H1 (cell line): ENCODE results near the gene NPBWR2. TPM values are rescaled to one million over a fixed set of nuclear protein-coding genes. Genes with fewer than 3 reads are reported as not detected.

Source experiments
- CTCF ChIA-PET: fragments of 300-600 bp; sonication (Branson Sonifier 250); formaldehyde crosslinking; loops from one replicate; lab custom pipeline; 2021; ENCODE audit not compliant: partially characterized antibody; lab: Charles Lee
- POLR2A ChIA-PET: fragments of 300-600 bp; sonication (Branson Sonifier 250); formaldehyde crosslinking; loops from one replicate; lab custom pipeline; 2021; ENCODE audit warnings: inconsistent platforms; ENCODE audit not compliant: partially characterized antibody; lab: Charles Lee
- DNase-seq, 2 experiments: peaks; one replicate each; pipeline versions ENCODE4 v3.0.0 to v3.0.0-alpha.2; 2010 to 2022; ENCODE audit warnings: low spot score in 2 of 2, low read depth in 1 of 2, mixed read lengths in 1 of 2
- FAIRE-seq: peaks from 2 replicates; lab custom pipeline; 2011; peaks lifted over from hg19 to GRCh38; lab: Jason Lieb, UNC
- H2AFZ ChIP-seq: 2 replicates; pipeline ENCODE4 v1.8.1; 2012; ENCODE audit warnings: low read length, inconsistent platforms
- H2AK5ac ChIP-seq: 2 replicates; pipeline ENCODE4 v1.6.1; 2013; ENCODE audit warnings: low read depth, low read length
- H2BK120ac ChIP-seq: replicated peaks from 2 replicates; pipeline ENCODE3; 2013; ENCODE audit warnings: low read depth, low read length, inconsistent platforms
- H2BK12ac ChIP-seq: 2 replicates; pipeline ENCODE4 v1.6.1; 2013; ENCODE audit warnings: low read depth, low read length
- H2BK15ac ChIP-seq: 2 replicates; pipeline ENCODE4 v1.6.1; 2013; ENCODE audit warnings: low read length
- H2BK20ac ChIP-seq: 2 replicates; pipeline ENCODE4 v1.6.1; 2013; ENCODE audit warnings: low read length
- H2BK5ac ChIP-seq: 2 replicates; pipeline ENCODE4 v1.6.1; 2013; ENCODE audit warnings: low read depth, low read length
- H3K14ac ChIP-seq: 2 replicates; pipeline ENCODE4 v1.6.1; 2013; ENCODE audit warnings: inconsistent platforms; ENCODE audit not compliant: insufficient read length
- H3K18ac ChIP-seq: 2 replicates; pipeline ENCODE4 v1.6.1; 2013; ENCODE audit warnings: low read length; ENCODE audit errors: extremely low read depth
- H3K23ac ChIP-seq: 2 replicates; pipeline ENCODE4 v1.6.1; 2013; ENCODE audit warnings: inconsistent platforms; ENCODE audit not compliant: insufficient read length
- H3K23me2 ChIP-seq: 2 replicates; pipeline ENCODE4 v1.6.1; 2013; ENCODE audit warnings: low read depth, low read length
- H3K27ac ChIP-seq: 2 replicates; pipeline ENCODE4 v1.6.1; 2011; ENCODE audit warnings: low read depth, low read length, inconsistent platforms
- H3K27me3 ChIP-seq, 4 experiments: replicated peaks in 1 of 4; 1 replicate in 1 of 4; 2 replicates in 3 of 4; pipeline versions ENCODE4 v1.6.1 to v1.8.1; 2011 to 2013; ENCODE audit warnings: low read length in 3 of 4, mild to moderate bottlenecking in 3 of 4, inconsistent platforms in 2 of 4, mixed read lengths in 2 of 4, moderate library complexity in 1 of 4; ENCODE audit not compliant: control insufficient read depth in 3 of 4, insufficient read depth in 3 of 4; ENCODE audit errors: extremely low read depth in 1 of 4
- H3K36me3 ChIP-seq, 4 experiments: 2 replicates each; pipeline versions ENCODE4 v1.6.1 to v1.8.1; 2011 to 2013; ENCODE audit warnings: mild to moderate bottlenecking in 4 of 4, low read length in 3 of 4, moderate library complexity in 2 of 4, control low read depth in 1 of 4, inconsistent platforms in 1 of 4; ENCODE audit not compliant: insufficient read depth in 4 of 4, control insufficient read depth in 2 of 4
- H3K4ac ChIP-seq: replicated peaks from 2 replicates; pipeline ENCODE3; 2013; ENCODE audit warnings: low read length, low read depth, mixed read lengths, inconsistent platforms; ENCODE audit not compliant: insufficient read length
- H3K4me1 ChIP-seq, 4 experiments: replicated peaks in 1 of 4; 1 replicate in 1 of 4; 2 replicates in 3 of 4; pipeline versions ENCODE4 v1.6.1 to v1.8.1; 2011 to 2013; ENCODE audit warnings: low read length in 3 of 4, inconsistent platforms in 2 of 4, mixed read lengths in 1 of 4; ENCODE audit not compliant: insufficient read depth in 4 of 4, control insufficient read depth in 3 of 4
- H3K4me2 ChIP-seq, 2 experiments: 2 replicates each; pipeline versions ENCODE4 v1.6.1 to v1.8.1; 2011 to 2013; ENCODE audit warnings: low read depth in 2 of 2, low read length in 2 of 2, control low read depth in 1 of 2, inconsistent platforms in 1 of 2, mild to moderate bottlenecking in 1 of 2; ENCODE audit not compliant: insufficient read depth in 1 of 2
- H3K4me3 ChIP-seq, 4 experiments: fragments of 200-600, 300-600 bp in 1 of 4; sonication (generic), shearing (Covaris generic), sonication (Bioruptor Twin) in 1 of 4; 2 replicates each; pipeline versions ENCODE4 v1.5.1 to v1.8.1; 2011 to 2016; ENCODE audit warnings: low read length in 4 of 4, low read depth in 3 of 4, control low read depth in 2 of 4, inconsistent platforms in 2 of 4, mild to moderate bottlenecking in 2 of 4, mixed read lengths in 1 of 4, moderate library complexity in 1 of 4; ENCODE audit not compliant: insufficient read depth in 2 of 4; ENCODE audit errors: extremely low read depth in 1 of 4
- H3K56ac ChIP-seq: replicated peaks from 2 replicates; pipeline ENCODE3; 2013; ENCODE audit warnings: low read depth, mild to moderate bottlenecking, mixed read lengths, low read length, inconsistent platforms; ENCODE audit not compliant: insufficient read length
- H3K79me1 ChIP-seq: 2 replicates; pipeline ENCODE4 v1.6.1; 2013; ENCODE audit warnings: low read depth, low read length, control low read depth
- H3K79me2 ChIP-seq, 2 experiments: 2 replicates each; pipeline versions ENCODE4 v1.6.1 to v1.8.1; 2012 to 2013; ENCODE audit warnings: low read length in 2 of 2, mild to moderate bottlenecking in 2 of 2, inconsistent platforms in 1 of 2; ENCODE audit not compliant: insufficient read depth in 2 of 2, control insufficient read depth in 1 of 2
- H3K9ac ChIP-seq, 4 experiments: replicated peaks in 1 of 4; 1 replicate in 1 of 4; 2 replicates in 3 of 4; pipeline versions ENCODE4 v1.6.1 to v1.8.1; 2011 to 2013; ENCODE audit warnings: low read depth in 3 of 4, low read length in 3 of 4, control low read depth in 2 of 4, mild to moderate bottlenecking in 2 of 4, moderate library complexity in 2 of 4, inconsistent platforms in 1 of 4; ENCODE audit errors: extremely low read depth in 1 of 4
- H3K9me3 ChIP-seq, 2 experiments: 2 replicates each; pipeline versions ENCODE4 v1.6.1 to v1.8.1; 2012 to 2013; ENCODE audit warnings: mild to moderate bottlenecking in 2 of 2, moderate library complexity in 2 of 2, control low read depth in 1 of 2, inconsistent platforms in 1 of 2, low read depth in 1 of 2, low read length in 1 of 2, mixed read lengths in 1 of 2; ENCODE audit not compliant: insufficient read depth in 2 of 2
- H4K20me1 ChIP-seq, 2 experiments: replicated peaks in 1 of 2; 2 replicates each; pipeline versions ENCODE3 to v1.8.1; 2011 to 2013; ENCODE audit warnings: inconsistent platforms in 2 of 2, low read length in 2 of 2, mild to moderate bottlenecking in 1 of 2; ENCODE audit not compliant: insufficient read depth in 2 of 2, control insufficient read depth in 1 of 2
- H4K5ac ChIP-seq: 2 replicates; pipeline ENCODE4 v1.6.1; 2013; ENCODE audit warnings: low read length, low read depth, mixed read lengths, inconsistent platforms; ENCODE audit not compliant: insufficient read length
- H4K8ac ChIP-seq: 2 replicates; pipeline ENCODE4 v1.8.0; 2013; ENCODE audit warnings: mild to moderate bottlenecking, moderate library complexity, low read length, inconsistent platforms; ENCODE audit not compliant: insufficient read depth; ENCODE audit errors: extremely low read depth
- H4K91ac ChIP-seq: replicated peaks from 2 replicates; pipeline ENCODE3; 2013; ENCODE audit warnings: low read length, mixed read lengths, inconsistent platforms; ENCODE audit not compliant: insufficient read length
- CEBPB ChIP-seq: IDR thresholded peaks from 2 replicates; pipeline ENCODE4 v1.6.1; 2012; ENCODE audit warnings: low read depth, low read length
- RXRA ChIP-seq: IDR thresholded peaks from 2 replicates; pipeline ENCODE4 v1.6.1; 2011; ENCODE audit warnings: low read depth, mild to moderate bottlenecking, low read length, moderate library complexity; ENCODE audit not compliant: insufficient read depth
- WGBS, 2 experiments: shearing (Covaris generic) in 1 of 2; methylation state at CpG; one replicate each; pipeline versions ENCODE4 v1.1.6 to v1.1.7; 2013 to 2015; ENCODE audit warnings: low lambda C conversion rate in 2 of 2, mixed read lengths in 2 of 2, inconsistent platforms in 1 of 2, low coverage in 1 of 2, missing lambda C conversion rate in 1 of 2; ENCODE audit not compliant: insufficient replicate concordance in 2 of 2, insufficient coverage in 1 of 2, insufficient read length in 1 of 2; ENCODE audit errors: extremely low coverage in 1 of 2, missing lambda C conversion rate in 1 of 2; 5-methylcytosine and 5-hydroxymethylcytosine counted together
- polyA plus RNA-seq, 7 experiments: library from polyadenylated mRNA; depleted of rRNA in 3 of 7; stranded (reverse) in 5 of 7; unstranded in 2 of 7; fragments of >200 nt in 5 of 7; fragments of 200-250 nt in 2 of 7; gene quantifications; 1 replicate in 5 of 7; 2 replicates in 1 of 7; 4 replicates in 1 of 7; pipeline versions ENCODE4 v1.2.1 to v1.2.3, GENCODE V29; 2011 to 2013; ENCODE audit warnings: missing spikeins in 2 of 7, mixed read lengths in 2 of 7
- total RNA-seq: library from RNA; stranded (reverse); fragmentation: NEBNext Ultra II Directional; extraction: Animal tissue kit (Norgen Biotek cat#: 25700); gene quantifications from 2 replicates; pipeline ENCODE4 v1.2.1, GENCODE V29; 2021

NPBWR2 gene
- total and polyA plus RNA-seq, 2 of the 8 experiments (the other 6 are each of a cell fraction or from before 2014, with no cell fraction given), result not detected

DNA sequence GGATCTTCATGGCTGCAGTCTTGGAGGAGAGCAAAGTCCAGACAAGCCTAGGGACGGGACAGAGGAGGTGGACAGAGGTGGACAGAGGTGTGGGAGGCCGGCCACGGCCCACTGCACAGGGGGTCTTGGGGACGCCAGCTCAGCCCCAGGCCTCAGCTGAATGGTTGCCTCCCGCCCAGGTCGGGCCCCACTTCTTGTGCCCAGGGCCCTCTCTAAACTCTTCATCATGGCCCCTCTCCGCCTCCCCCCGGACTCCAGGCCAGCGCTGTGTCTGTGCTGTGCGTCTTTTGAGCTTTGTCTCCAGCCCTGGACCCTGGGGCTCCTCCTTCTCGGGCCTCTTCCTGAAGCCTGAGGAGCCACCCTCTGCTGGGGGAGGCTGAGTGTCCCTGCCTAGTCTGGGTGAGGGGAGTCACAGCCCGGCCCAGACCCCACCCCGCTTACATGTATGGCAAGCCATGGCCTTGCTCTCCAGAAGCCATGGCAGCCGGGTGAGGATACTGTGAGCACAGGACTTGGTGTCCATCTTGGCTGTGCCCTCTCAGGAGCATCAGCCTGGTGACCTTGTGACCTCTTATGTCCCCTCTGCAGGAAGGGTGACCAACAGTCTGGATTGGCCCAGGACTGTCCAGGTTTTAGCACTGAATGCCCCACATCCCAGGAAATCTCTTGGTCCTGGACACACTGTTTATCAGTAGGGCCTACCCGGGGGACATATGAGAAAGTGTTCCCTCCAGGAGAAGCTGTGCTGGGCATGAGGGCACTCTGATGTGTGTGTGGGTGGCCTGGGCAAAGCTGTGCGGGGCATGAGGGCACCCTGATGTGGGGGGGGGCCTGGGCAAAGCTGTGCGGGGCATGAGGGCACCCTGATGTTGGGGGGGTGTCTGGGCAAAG is 9.4 kb upstream of the NPBWR2 start:
- no peak overlapping the region for H2BK5ac ChIP-seq
- no peak overlapping the region for H3K9ac ChIP-seq
- FAIRE-seq, result no peak
- no peak overlapping the region for H3K27ac ChIP-seq
- no peak overlapping the region for H3K4me3 ChIP-seq
- H2BK12ac ChIP-seq, result no peak overlapping the region
- no peak overlapping the region for H3K14ac ChIP-seq
- H3K23ac ChIP-seq, result no peak overlapping the region
- H2BK15ac ChIP-seq, result no peak overlapping the region
- H2AK5ac ChIP-seq, result no peak overlapping the region
- no peak overlapping the region for H4K91ac ChIP-seq
- H4K5ac ChIP-seq, result no peak overlapping the region
- H3K4me2 ChIP-seq, result no peak overlapping the region
- no peak overlapping the region for H3K4ac ChIP-seq
- H4K20me1 ChIP-seq, result no peaks in the 10 kb centered on the region
- no peaks in the 10 kb centered on the region for H3K23me2 ChIP-seq
- no peak overlapping the region for H3K18ac ChIP-seq
- CTCF ChIA-PET, result interaction anchor here (0.7 to 10.1 kb wide), 11 partner anchors 8 to 169 kb away, joined by 3 to 144 read pairs (median 4); partner anchors contain the start of genes LKAAEAR1, OPRL1, PRPF6 and RGS19
- H3K36me3 ChIP-seq, result no peaks in the 10 kb centered on the region
- H3K4me1 ChIP-seq, result no peaks in the 10 kb centered on the region; a peak in 2 of 7 replicates
- H3K9me3 ChIP-seq, result no peaks in the 10 kb centered on the region
- no peak overlapping the region for H2BK120ac ChIP-seq
- POLR2A ChIA-PET, result no interaction called here
- DNase-seq, result peak in 1 of 2 experiments; percentile 41
- H3K27me3 ChIP-seq, result no peaks in the 10 kb centered on the region; a peak in 2 of 7 replicates
- H2BK20ac ChIP-seq, result no peak overlapping the region
- no peak overlapping the region for H4K8ac ChIP-seq
- 84% methylated on average over 11 of the region's 17 CpGs; no CpG with 5 or more reads in 1 of the 2 experiments for WGBS, 2 experiments
- H3K56ac ChIP-seq, result no peak overlapping the region
- H3K79me1 ChIP-seq, result no peaks in the 10 kb centered on the region
- H2AFZ ChIP-seq, result no peak overlapping the region
- H3K79me2 ChIP-seq, result no peaks in the 10 kb centered on the region
- TF ChIP-seq RXRA (no peak), CEBPB (no peak)
